SKM-1 treated with dmso at 0.1 percent for 144 hours (cell line): Measurements from ENCODE around the gene ALDH8A1.

Experiments
- DNase-seq: peaks from one replicate; lab custom pipeline; 2025; ENCODE audit not compliant: unreplicated experiment; lab: John Stamatoyannopoulos, UW

Gene ALDH8A1

DNA sequence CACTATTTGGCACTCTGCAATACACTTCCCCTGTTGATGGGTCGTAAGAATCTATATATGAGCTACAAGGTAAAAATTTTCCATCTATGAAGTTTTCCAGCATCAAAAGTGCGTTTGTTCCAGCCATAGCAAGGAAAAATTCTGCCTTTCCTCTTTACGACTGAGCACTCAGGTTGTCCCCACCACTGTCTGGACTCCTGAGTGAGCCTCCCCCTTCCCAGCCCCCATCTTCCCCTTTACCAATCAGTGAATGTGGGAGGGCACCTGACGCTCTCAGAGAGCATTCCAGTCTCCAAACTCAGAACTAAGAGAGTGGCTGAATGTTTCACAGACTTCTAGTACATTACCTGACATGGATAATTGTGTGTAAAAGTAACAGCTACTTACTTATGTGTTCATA lies at the start of gene ALDH8A1:
TSS of gene ALDH8A1 (minus strand) at position 175 of the 400 bp plus-strand sequence. CDS start at position 127, 48 bp downstream.
- DNase-seq = no peak

- DNase-seq = no peak
These were observed 49.2 kb upstream of the ALDH8A1 start for GRCh38 chr6:134999107-134999506.

- no peak for DNase-seq
These were observed 47.5 kb upstream of the ALDH8A1 start for GRCh38 chr6:134997133-134997995.

- no peak for DNase-seq
These were observed 45.6 kb upstream of the ALDH8A1 start for GRCh38 chr6:134995536-134995935.

- DNase-seq = no peak
These were observed 44.5 kb upstream of the ALDH8A1 start for GRCh38 chr6:134994431-134994830.

GRCh38 chr6:134992155-134992554 lies 42.3 kb upstream of the ALDH8A1 start:
- DNase-seq = no peak

GRCh38 chr6:134990262-134990661 lies 40.4 kb upstream of the ALDH8A1 start:
- no peak for DNase-seq

DNA sequence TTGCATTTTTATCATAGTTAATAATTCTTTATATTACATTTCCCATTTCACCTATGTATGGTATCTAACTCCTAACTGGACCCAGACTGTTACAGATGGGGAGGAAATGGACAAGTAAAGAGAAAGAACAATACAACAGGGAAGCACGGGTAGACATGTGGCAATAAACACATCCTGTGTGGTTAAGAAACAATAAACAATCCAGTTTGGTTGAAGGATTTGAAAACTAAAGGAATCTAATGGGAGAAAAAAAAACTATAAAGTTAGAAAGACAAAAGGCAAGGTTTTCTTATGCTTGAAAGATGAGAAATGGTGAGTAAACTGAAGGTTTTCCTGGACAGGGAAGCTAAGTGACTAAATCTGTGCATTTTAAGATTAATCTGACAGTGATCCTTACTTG lies 34.9 kb upstream of the ALDH8A1 start:
- DNase-seq = no peak

- no peak for DNase-seq
These were observed 33.9 kb upstream of the ALDH8A1 start for GRCh38 chr6:134983823-134984222.

DNA sequence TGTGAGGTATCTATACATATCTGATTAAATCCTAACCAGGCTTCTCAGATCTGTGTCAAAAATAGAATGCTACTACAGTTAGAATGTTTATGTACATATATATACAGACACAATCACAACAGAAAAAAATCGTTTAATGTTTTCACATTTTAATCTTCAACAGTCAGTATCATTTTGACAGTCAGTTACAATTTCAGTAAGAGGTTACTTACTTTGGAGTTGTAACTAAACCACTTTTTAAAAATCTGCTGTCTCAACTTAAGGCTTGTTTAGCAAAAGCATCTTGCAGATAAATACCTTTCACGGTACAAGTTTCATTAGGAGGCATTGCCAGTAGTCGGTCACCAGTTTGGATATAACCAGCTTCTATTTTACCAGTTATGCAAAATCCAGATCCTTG lies 32.3 kb upstream of the ALDH8A1 start:
- no peak for DNase-seq

GRCh38 chr6:134980846-134981245 lies 30.9 kb upstream of the ALDH8A1 start:
- no peak for DNase-seq

GRCh38 chr6:134979142-134979541 lies 29.2 kb upstream of the ALDH8A1 start:
- no peak for DNase-seq

GRCh38 chr6:134974370-134974769 lies 24.5 kb upstream of the ALDH8A1 start:
- DNase-seq = no peak

GRCh38 chr6:134967711-134968110 lies 17.8 kb upstream of the ALDH8A1 start:
- DNase-seq = no peak

GRCh38 chr6:134964451-134965203 lies 14.7 kb upstream of the ALDH8A1 start:
- no peak for DNase-seq

DNA sequence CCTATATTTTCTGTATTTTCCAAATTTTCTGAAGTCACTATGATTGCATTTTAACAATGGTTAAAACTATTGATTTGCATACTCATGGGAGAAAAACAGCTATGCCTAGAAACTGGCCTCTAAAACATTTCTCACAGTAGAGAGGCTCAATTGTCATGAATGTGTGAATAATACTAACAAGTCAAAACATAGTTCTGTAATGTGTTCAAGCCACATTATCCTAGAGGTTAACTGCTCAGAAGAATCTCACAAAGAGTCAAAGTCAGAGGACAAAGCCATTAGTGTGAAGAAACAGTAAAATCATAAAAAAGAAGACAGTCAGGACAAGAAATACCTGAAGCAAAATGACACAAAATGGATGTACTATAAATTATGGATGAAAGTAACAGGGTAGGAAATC lies 12.5 kb upstream of the ALDH8A1 start:
- DNase-seq = no peak

GRCh38 chr6:134961366-134961765 lies 11.5 kb upstream of the ALDH8A1 start:
- DNase-seq = no peak

- no peak for DNase-seq
These were observed 9.7 kb upstream of the ALDH8A1 start for GRCh38 chr6:134959603-134960002.

GRCh38 chr6:134956676-134957075 lies 6.8 kb upstream of the ALDH8A1 start:
- DNase-seq = no peak

DNA sequence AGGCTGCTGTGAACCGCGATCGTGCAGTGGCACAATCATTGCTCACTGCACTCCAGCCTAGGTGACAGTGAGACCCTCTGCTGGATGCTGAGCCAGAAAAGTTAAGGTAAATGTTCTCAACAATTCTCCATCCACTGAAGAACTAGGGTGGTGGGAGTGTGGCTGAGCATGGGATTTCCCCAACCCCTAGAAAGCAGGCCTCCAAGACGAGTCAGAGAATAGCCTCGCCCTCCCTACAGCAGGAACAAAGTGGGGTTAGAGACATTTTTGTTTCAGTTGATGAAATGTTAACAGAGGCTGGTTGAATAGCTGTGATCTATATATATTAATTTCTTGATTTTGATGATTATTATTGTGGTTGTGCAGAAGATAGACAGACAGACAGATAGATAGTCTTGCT lies 6.1 kb upstream of the ALDH8A1 start:
- no peak for DNase-seq

GRCh38 chr6:134954272-134955000 lies 4.5 kb upstream of the ALDH8A1 start:
- no peak for DNase-seq
